Stimulated activated CD8-positive, alpha-beta memory T cell treated with anti-CD3 and anti-CD28 coated beads, Interleukin-15, amount 100 ng/mL, for 48 hours (primary cell): ENCODE measurements around the gene NTM.
"Not testable (repeated sequence)": the region's sequence is repeated elsewhere in the genome, so short reads cannot be mapped to it uniquely, and the experiment has no call there.

Source experiments
- DNase-seq, 2 donors: peaks; one replicate each; pipeline ENCODE4 v3.0.0-alpha.2; 2020; ENCODE audit warnings: low read depth in 2 of 2

The NTM gene

DNA sequence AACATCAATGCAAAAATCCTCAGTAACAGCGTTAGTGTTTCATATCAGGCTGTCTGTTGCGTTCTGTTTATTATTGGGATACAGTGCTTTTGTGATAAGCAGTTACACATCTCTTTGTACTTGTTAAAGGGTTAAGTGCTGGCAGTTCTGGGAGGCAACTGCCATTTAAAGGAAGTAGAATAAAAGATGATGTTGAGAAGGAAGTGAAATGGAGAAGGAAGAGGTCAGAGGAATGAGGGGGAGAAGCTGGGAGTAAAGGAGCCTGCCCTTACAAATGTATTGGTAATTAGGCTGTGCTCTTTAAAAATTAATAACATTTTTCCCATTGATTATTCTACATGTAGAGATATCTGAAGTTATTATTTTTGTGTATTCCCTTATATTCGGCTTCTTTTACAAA, 674.7 kb downstream of the NTM start:
- DNase-seq = no peak

DNA sequence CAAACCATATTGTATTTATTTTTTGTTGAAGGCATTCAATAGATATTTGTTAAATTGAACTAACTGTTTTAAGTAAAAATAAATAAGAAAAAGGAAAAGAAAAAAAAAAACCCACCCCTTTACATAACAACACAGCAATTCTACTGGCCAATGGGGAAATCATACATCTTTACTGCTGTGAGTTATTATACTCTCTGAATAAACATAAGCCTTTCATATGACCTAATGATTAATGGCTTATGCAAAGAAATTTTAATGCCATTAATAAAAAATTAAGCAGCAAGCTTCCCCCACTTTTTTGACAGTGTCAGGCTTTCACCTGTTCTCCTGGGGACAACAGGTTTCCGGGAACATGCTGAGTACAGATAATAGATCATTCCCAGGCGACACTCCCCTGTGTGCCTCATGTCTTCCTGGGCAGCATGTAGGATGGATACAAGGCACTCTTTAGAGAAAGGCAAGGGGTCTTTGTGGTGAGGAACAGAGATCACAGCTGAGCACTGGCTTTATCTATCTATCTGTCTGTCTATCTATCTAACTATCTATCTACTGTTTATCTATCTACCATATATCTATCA, 676.0 kb downstream of the NTM start:
- DNase-seq = no peak

DNA sequence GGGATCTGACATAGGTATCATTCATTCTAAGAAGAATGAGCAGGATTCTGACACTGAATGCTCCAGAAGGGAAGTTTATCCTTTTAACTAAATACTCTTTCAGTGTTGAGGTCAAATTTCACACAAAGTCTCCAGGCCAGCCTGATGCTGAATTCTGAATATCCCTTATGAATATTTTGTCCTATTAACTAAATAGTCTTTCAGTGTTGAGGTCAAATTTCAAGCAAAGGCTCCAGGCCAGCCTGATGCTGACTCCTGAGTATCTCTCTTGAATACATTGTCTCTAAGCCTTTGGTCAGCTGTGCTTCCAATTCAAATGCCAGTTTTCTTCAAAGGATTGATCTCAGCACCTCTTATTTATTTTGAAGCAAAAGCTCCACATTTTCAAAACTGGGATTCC, 676.8 kb downstream of the NTM start:
- no peak for DNase-seq

DNA sequence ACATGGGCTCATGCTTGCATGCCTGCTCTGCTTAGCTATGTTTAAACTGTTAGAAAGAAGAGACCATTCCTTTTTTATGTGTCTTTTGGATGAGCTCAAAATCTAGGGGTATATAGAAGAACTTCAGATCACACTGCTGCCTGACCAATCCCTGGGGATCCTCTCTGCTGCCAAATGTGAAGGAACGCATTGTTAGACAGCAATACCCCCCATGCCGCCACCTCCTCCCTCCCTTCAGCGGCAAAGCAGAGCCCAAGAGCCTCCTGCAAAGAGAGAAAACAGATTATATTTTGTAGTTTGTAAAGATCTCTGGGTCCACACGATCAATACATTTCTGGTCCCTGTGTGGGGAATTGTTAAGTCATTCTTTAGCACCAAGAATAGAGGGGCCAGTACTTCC, 677.6 kb downstream of the NTM start:
- no peak for DNase-seq

GRCh38 chr11:132049205-132049604, 678.8 kb downstream of the NTM start:
- no peak for DNase-seq

DNA sequence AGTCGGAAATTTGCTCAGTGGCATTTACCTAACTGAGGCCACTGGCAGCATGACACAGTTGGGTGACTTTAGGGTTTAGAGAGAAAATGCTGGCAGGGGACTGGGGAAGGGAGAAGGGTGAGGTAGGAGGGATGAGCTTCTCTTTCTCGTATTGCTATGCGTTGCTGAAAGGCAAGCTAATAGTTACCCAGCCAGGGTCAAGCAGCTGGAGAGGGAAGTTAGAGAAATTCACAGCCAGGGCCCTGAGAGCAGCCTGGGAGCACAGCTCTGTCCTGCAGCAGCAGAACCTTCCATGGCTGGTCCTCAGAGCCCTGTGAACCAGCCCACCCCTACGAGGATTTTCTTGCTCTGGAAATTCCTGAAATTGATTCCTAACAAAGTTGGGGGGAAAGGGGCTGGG, 679.6 kb downstream of the NTM start:
- no peak for DNase-seq

- DNase-seq = no peak
These were observed 680.3 kb downstream of the NTM start for GRCh38 chr11:132050577-132051165.

- DNase-seq = no peak
These were observed 681.3 kb downstream of the NTM start for GRCh38 chr11:132051704-132052103.

GRCh38 chr11:132052342-132052741, 681.9 kb downstream of the NTM start:
- no peak for DNase-seq

DNA sequence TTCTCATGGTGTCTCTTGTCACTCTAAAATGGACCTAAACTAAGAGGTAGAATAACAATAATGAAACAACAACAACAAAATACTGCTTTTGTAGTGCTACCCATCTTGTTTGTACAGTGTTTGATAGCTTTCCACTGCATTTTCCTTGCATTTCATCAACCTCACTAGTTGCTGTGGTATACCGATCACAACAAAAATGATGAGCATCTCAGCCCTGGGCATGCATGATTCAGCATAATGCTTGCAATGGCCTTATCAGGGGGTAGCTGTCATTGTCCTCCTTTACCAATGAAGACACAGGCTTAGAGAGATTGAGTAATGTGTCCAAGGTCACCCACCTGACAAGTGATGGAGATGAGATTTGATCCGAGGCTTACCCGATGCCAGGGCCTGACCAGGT, 682.5 kb downstream of the NTM start:
- no peak for DNase-seq

GRCh38 chr11:132054822-132055221, 684.4 kb downstream of the NTM start:
- no peak for DNase-seq

DNA sequence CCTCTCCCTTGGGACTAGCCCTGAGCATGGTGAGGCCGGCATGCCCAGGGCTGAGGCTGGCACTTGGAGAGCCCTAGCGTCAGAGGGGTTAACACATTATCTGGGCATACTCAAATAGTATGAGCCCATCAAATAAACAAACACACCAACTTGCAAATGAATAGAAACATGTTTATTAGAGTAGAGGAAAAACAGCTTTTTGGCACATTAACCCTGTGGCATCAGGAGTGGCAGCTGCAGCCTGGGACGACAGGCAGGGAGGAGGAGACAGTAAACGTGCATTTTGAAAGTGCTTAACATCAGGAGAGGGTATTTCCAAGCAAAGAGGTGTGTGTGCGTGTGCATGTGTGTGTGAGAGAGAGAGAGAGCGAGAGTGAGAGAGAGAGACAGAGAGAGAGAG, 684.9 kb downstream of the NTM start:
- DNase-seq = no peak

DNA sequence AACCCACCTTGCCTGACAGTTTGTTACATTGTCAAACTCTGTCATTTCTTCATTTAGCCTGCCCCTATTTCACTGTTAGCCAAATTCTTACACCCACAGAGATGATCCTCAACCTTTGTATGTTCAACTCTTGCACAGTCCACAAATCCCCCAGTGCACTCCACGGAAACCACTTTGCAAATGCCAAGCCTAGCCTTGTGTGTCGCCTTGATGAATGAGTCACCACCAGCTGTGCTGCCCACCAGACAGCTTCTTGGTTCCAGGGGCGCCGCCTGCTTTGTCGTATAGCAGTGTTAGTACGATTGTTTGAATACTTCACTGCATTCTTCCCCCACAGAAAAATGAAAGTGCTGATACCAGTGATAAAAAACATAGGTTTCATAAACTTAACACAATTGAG, 686.3 kb downstream of the NTM start:
- DNase-seq = no peak

DNA sequence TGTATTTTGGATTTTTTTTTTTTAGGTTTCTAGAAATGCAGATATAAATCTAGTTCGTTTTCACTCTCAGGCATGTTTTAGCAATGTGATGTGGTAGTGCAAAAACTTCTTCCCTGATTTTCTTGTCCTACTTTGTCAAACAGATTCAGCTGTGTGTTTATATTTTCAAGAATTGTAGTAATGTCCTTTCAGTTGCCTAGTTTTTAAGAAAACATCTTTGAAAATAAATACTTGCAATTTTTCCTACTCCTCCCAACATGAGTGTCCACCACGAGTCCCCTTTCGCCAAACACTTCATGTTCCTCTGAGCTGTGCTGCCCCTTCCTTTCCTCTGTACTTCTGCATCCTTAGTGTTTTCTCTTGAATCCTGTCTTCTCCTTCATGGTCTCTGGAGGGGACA, 686.9 kb downstream of the NTM start:
- no peak for DNase-seq

DNA sequence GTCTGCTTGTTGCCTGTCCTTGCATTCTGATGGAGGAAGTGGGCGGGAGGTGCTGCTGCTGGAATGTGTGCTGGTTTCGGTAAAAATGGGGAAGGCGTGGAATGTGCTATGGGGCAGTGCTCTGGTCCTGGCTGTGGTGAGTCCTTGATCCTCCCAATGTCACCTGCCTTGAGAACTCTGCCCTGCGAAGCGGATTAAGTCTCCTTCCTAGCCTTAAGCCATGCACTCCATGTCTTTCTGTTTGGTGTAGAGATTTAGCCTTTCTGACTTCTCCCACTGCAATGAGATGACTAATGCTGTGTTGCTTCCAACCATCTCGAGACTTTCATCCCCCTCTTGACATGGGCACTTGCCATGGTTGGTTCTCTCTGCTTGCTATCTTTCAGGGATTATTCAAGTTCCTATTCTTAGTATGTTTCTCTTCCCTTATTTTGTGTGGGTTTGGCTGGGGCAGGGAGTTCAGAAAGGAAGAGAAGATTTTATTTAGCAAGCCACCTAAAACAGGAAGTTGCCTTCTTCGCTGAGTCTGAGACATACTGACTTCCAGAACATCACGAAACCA, 687.9 kb downstream of the NTM start:
- DNase-seq = no peak

GRCh38 chr11:132060567-132060966, 690.2 kb downstream of the NTM start:
- no peak for DNase-seq

GRCh38 chr11:132062031-132062430, 691.6 kb downstream of the NTM start:
- DNase-seq = no peak

DNA sequence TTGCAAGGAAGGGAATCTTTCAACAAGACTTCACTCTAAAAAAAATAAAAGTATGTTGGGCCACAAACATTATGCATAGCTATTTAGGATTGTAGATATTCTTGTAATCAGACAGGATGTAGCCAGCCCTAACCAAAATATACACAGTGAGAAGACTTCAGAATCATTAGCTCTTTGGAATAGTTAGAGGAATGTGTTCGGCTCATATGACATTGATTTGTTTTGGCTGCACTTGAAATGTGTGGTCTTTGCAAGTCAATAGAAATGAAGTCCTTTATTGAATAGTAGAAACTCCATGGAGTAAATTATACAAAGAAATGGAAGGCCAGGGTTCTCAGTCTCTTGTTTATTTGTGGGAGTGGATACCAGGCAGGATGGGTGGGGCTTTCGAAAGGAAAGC, 692.1 kb downstream of the NTM start:
- no peak for DNase-seq

DNA sequence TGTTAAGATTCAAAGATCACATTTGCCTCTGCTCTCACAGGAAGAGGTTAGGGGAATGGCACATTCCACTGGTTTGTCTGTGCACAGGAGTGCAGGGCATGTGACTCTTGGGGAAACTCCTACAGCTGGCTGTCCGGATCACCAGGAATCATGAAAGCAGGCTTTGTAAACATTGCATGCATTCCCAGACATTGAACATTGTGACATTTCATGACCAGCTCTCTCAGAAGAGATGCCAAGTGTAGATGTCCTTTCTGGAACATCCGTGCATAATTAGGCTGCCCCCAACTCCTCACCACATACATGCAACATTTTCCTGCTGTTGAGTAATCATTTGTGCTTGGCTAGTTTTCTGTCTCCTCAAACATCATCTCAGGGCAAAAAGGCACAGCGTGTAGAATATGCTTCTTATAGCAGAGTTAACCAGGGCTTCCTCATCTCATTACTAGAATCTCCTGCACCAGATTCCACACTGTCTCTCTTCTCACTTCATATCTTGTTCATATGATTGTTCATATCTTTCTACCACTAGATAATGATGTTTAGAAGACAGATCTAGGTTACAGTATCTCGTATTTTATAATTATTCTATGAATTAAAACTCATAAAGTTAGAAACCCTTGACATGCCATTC, 694.7 kb downstream of the NTM start:
- DNase-seq = no peak

- no peak for DNase-seq
These were observed 698.1 kb downstream of the NTM start for GRCh38 chr11:132068556-132068955.

DNA sequence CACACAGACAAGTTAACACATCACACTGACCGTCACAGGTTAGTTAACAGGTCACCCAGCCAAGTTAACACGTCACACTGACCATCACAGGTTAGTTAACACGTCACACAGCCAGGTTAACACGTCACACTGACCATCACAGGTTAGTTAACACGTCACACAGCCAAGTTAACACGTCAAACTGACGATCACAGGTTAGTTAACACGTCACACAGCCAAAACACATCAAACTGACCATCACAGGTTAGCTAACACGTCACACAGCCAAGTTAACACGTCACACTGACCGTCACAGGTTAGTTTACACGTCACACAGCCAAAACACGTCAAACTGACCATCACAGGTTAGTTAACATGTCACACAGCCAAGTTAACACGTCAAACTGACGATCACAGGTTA, 699.2 kb downstream of the NTM start:
- not testable (repeated sequence) for DNase-seq

DNA sequence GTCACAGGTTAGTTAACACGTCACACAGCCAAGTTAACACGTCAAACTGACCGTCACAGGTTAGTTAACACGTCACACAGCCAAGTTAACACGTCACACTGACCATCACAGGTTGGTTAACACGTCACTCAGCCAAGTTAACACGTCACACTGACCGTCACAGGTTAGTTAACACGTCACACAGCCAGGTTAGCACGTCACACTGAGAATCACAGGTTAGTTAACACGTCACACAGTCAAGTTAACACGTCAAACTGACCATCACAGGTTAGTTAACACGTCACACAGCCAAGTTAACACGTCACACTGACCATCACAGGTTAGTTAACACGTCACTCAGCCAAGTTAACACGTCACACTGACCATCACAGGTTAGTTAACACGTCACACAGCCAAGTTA, 700.5 kb downstream of the NTM start:
- not testable (repeated sequence) for DNase-seq
